HG02943 (cell line): ENCODE results near the gene CDC42EP5.

Experiments
- ATAC-seq: cut with Tn5 transposase; IDR thresholded peaks from one replicate; pipeline ENCODE4 v1.9.1; 2021; ENCODE audit warnings: mild to moderate bottlenecking, low read depth, moderate library complexity; ENCODE audit not compliant: unreplicated experiment

Gene CDC42EP5

GRCh38 chr19:54429545-54430227 is 43.4 kb downstream of the CDC42EP5 start:
- no peak for ATAC-seq

- no peak for ATAC-seq
These were observed 44.0 kb downstream of the CDC42EP5 start for GRCh38 chr19:54429176-54429495.

GRCh38 chr19:54428323-54429175 is 44.5 kb downstream of the CDC42EP5 start:
- ATAC-seq: no peak

- ATAC-seq: no peak
These were observed 45.5 kb downstream of the CDC42EP5 start for GRCh38 chr19:54427586-54427985.

- no peak for ATAC-seq
These were observed 46.7 kb downstream of the CDC42EP5 start for GRCh38 chr19:54426291-54426931.

GRCh38 chr19:54425382-54425723 is 47.7 kb downstream of the CDC42EP5 start:
- no peak for ATAC-seq

- ATAC-seq: no peak
These were observed 48.3 kb downstream of the CDC42EP5 start for GRCh38 chr19:54424660-54425381.

- ATAC-seq: no peak
These were observed 48.9 kb downstream of the CDC42EP5 start for GRCh38 chr19:54424201-54424600.

- ATAC-seq: no peak
These were observed 51.0 kb downstream of the CDC42EP5 start for GRCh38 chr19:54422136-54422535.

- no peak for ATAC-seq
These were observed 51.6 kb downstream of the CDC42EP5 start for GRCh38 chr19:54421521-54421920.

- ATAC-seq: no peak
These were observed 52.0 kb downstream of the CDC42EP5 start for GRCh38 chr19:54421169-54421516.

GRCh38 chr19:54420383-54421168 is 52.5 kb downstream of the CDC42EP5 start:
- ATAC-seq: no peak

GRCh38 chr19:54420068-54420382 is 53.1 kb downstream of the CDC42EP5 start:
- no peak for ATAC-seq

- ATAC-seq: no peak
These were observed 53.9 kb downstream of the CDC42EP5 start for GRCh38 chr19:54418930-54419800.

GRCh38 chr19:54418030-54418929 is 54.8 kb downstream of the CDC42EP5 start:
- no peak for ATAC-seq

GRCh38 chr19:54416695-54417491 is 56.2 kb downstream of the CDC42EP5 start:
- ATAC-seq: no peak

GRCh38 chr19:54415901-54416673 is 57.0 kb downstream of the CDC42EP5 start:
- ATAC-seq: no peak
